Stomach (tissue), 9 donors: ENCODE measurements around the gene CALN1. TPM values are rescaled to one million over a fixed set of nuclear protein-coding genes. Genes with fewer than 3 reads are reported as not detected.

Source experiments
- DNase-seq, 2 donors: peaks; one replicate each; pipeline versions ENCODE4 v3.0.0 to v3.0.0-alpha.2; 2013 to 2019
- H3K27ac ChIP-seq, 5 donors: fragments of 200-600 bp in 4 of 5; sonication (generic) in 4 of 5; one replicate each; pipeline ENCODE4 v1.5.1; 2013 to 2019; ENCODE audit warnings: mild to moderate bottlenecking in 1 of 5, moderate library complexity in 1 of 5
- H3K27me3 ChIP-seq, 3 donors: fragments of 200-600 bp; sonication (generic); one replicate each; pipeline ENCODE4 v1.5.1; 2017 to 2019; ENCODE audit warnings: mixed run types in 1 of 3
- H3K36me3 ChIP-seq, 4 donors: fragments of 200-600 bp; sonication (generic); 1 replicate in 3 of 4; 2 replicates in 1 of 4; pipeline ENCODE4 v1.5.1; 2016 to 2019
- H3K4me1 ChIP-seq, 4 donors: fragments of 200-600 bp; sonication (generic); one replicate each; pipeline ENCODE4 v1.5.1; 2016 to 2019
- H3K4me3 ChIP-seq, 4 donors: fragments of 200-600 bp; sonication (generic) in 3 of 4; one replicate each; pipeline ENCODE4 v1.5.1; 2016 to 2019; ENCODE audit warnings: mild to moderate bottlenecking in 1 of 4
- H3K9me3 ChIP-seq, 4 donors: fragments of 200-600 bp; sonication (generic); one replicate each; pipeline ENCODE4 v1.5.1; 2016 to 2019
- CTCF ChIP-seq, 7 experiments: fragments of 450-650 bp in 4 of 7; fragments of 200-600 bp in 3 of 7; sonication (generic) in 3 of 7; IDR thresholded peaks; one replicate each; pipeline ENCODE4 v1.5.1; 2016 to 2019; ENCODE audit warnings: antibody characterized with exemption in 7 of 7, control low read depth in 2 of 7, mild to moderate bottlenecking in 1 of 7
- EP300 ChIP-seq: sonication (generic); formaldehyde crosslinking; IDR thresholded peaks from one replicate; pipeline ENCODE4 v1.6.1; 2017; ENCODE audit warnings: antibody characterized with exemption
- POLR2A ChIP-seq, 4 donors: fragments of 450-650 bp; IDR thresholded peaks; one replicate each; pipeline ENCODE4 v1.6.1; 2016; ENCODE audit warnings: antibody characterized with exemption in 4 of 4, control low read depth in 2 of 4, mild to moderate bottlenecking in 1 of 4, moderate library complexity in 1 of 4
- POLR2AphosphoS5 ChIP-seq, 3 donors: sonication (generic); formaldehyde crosslinking; IDR thresholded peaks; one replicate each; pipeline ENCODE4 v1.6.1; 2016; ENCODE audit warnings: antibody characterized with exemption in 3 of 3
- WGBS, 5 donors: extraction: QIAGEN DNeasy Blood & Tissue Kit in 3 of 5; methylation state at CpG; one replicate each; pipeline versions ENCODE4 v1.1.5 to v1.1.7; 2013 to 2018; 5-methylcytosine and 5-hydroxymethylcytosine counted together
- intact Hi-C: fragments of 100-400 bp; cut with DNase I; formaldehyde crosslinking; loops from one replicate; pipeline ENCODE4 v1.15.1; 2023; ENCODE audit warnings: low total_unique reads
- polyA plus RNA-seq, 3 donors: library from polyadenylated mRNA; stranded (reverse); fragments of 200-250 nt; gene quantifications; one replicate each; pipeline ENCODE4 v1.2.3, GENCODE V29; 2013
- total RNA-seq, 5 donors: library from RNA; depleted of rRNA; stranded (reverse); fragments of >200 nt; gene quantifications; one replicate each; pipeline versions ENCODE4 v1.1.0 to v1.2.3, GENCODE V29; 2014 to 2016
- donor health status: healthy with polysubstance abuse.
- donor health status: Bipolar disorder and iron deficiency.
- donor health status: healthy.

The CALN1 gene
- total and polyA plus RNA-seq, 8 donors: under 0.01 to 51.9 (median 0.37) TPM; not detected in 5

- no peak for TF ChIP-seq POLR2AphosphoS5 (IDR thresholded peaks at IDR 0.05)
- TF ChIP-seq POLR2A (IDR thresholded peaks at IDR 0.05): no peak
- TF ChIP-seq EP300: no peak
- no peak for TF ChIP-seq CTCF (IDR thresholded peaks at IDR 0.05)
- Histone ChIP-seq H3K36me3 (no peaks in the 10 kb centered on the region), H3K27me3 (no peaks in the 10 kb centered on the region), H3K27ac (no peak overlapping the region), H3K9me3 (peaks cover 3 to 26% (median 19%) of the 10 kb centered on the region in 4 donors), H3K4me3 (no peak overlapping the region), H3K4me1 (no peaks in the 10 kb centered on the region)
- no peak for DNase-seq
- intact Hi-C loops: no loop called here
- 40 to 97% (median 53%) methylated on average over 1 of the region's 1 CpG for WGBS, 5 donors
Observed at GRCh38 chr7:71808115-71808514, 604.0 kb downstream of the CALN1 start.

- no peak overlapping the region for H3K4me3 ChIP-seq
- 75 to 83% (median 78%) methylated on average over 3 of the region's 3 CpGs for WGBS, 5 donors
- TF ChIP-seq POLR2AphosphoS5 (IDR thresholded peaks at IDR 0.05) (no peak), EP300 (no peak), CTCF (IDR thresholded peaks at IDR 0.05) (no peak), POLR2A (IDR thresholded peaks at IDR 0.05) (no peak)
- intact Hi-C loops: no loop called here
- H3K4me1 ChIP-seq: no peaks in the 10 kb centered on the region
- H3K27me3 ChIP-seq: no peaks in the 10 kb centered on the region
- no peak for DNase-seq
- no peaks in the 10 kb centered on the region for H3K36me3 ChIP-seq
- H3K9me3 ChIP-seq: peaks cover 3 to 26% (median 19%) of the 10 kb centered on the region in 4 donors
- no peak overlapping the region for H3K27ac ChIP-seq
Observed at GRCh38 chr7:71804256-71804655, 607.9 kb downstream of the CALN1 start.

DNA sequence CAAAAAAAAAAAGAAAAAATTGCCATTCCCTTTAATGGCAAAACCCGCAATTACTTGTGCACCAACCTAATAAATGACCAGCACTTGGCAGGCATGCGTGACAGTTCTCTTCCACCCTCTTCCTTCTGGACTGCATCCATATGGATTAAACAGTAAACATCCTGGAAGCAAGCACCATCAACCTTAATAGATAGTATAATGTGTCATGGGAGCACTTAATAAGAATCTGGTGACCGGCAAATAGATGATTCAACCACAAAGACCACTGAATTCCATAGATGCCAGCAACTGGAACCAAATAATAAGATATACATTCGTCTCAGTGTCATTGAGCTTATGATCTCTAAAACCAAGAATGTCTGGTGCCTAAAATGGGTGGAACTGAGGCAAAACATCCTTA lies 610.2 kb downstream of the CALN1 start:
- Histone ChIP-seq H3K4me1 (no peaks in the 10 kb centered on the region), H3K27me3 (no peaks in the 10 kb centered on the region), H3K36me3 (no peaks in the 10 kb centered on the region), H3K4me3 (no peak overlapping the region), H3K27ac (no peak overlapping the region), H3K9me3 (peaks cover 3 to 17% (median 11%) of the 10 kb centered on the region in 4 donors)
- intact Hi-C loops: no loop called here
- TF ChIP-seq CTCF (IDR thresholded peaks at IDR 0.05) (no peak), POLR2AphosphoS5 (IDR thresholded peaks at IDR 0.05) (no peak), POLR2A (IDR thresholded peaks at IDR 0.05) (no peak), EP300 (no peak)
- DNase-seq: no peak
- 68 to 82% (median 79%) methylated on average over 4 of the region's 4 CpGs for WGBS, 5 donors

- intact Hi-C loops: no loop called here
- Histone ChIP-seq H3K27me3 (no peaks in the 10 kb centered on the region), H3K36me3 (no peaks in the 10 kb centered on the region), H3K9me3 (peaks cover 0 to 8% (median 1%) of the 10 kb centered on the region in 4 donors), H3K4me1 (no peaks in the 10 kb centered on the region), H3K27ac (no peak overlapping the region), H3K4me3 (no peak overlapping the region)
- DNase-seq: no peak
- 92 to 95% (median 92%) methylated on average over 11 of the region's 11 CpGs for WGBS, 5 donors
- TF ChIP-seq POLR2A (IDR thresholded peaks at IDR 0.05) (no peak), EP300 (no peak)
Observed at GRCh38 chr7:71800321-71800720, 611.8 kb downstream of the CALN1 start.

- intact Hi-C loops: no loop called here
- WGBS, 5 donors: 82 to 91% (median 86%) methylated on average over 10 of the region's 10 CpGs
- no peaks in the 10 kb centered on the region for H3K36me3 ChIP-seq
- H3K9me3 ChIP-seq: peaks cover 0 to 6% (median 2%) of the 10 kb centered on the region in 4 donors
- no peaks in the 10 kb centered on the region for H3K27me3 ChIP-seq
- no peaks in the 10 kb centered on the region for H3K4me1 ChIP-seq
- TF ChIP-seq POLR2AphosphoS5 (IDR thresholded peaks at IDR 0.05): no peak
- no peak for TF ChIP-seq CTCF (IDR thresholded peaks at IDR 0.05)
- TF ChIP-seq POLR2A (IDR thresholded peaks at IDR 0.05): no peak
- no peak for TF ChIP-seq EP300
- no peak for DNase-seq
- no peak overlapping the region for H3K4me3 ChIP-seq
- H3K27ac ChIP-seq: no peak overlapping the region
Observed at GRCh38 chr7:71795410-71795809, 616.7 kb downstream of the CALN1 start.
